H9 (cell line): ENCODE data around the gene TMEM132C. TPM values are rescaled to one million over a fixed set of nuclear protein-coding genes. Genes with fewer than 3 reads are reported as not detected.

Source experiments
- DNase-seq: peaks from one replicate; pipeline ENCODE4 v3.0.0-alpha.2; 2017
- H2AFZ ChIP-seq: one replicate; pipeline ENCODE4 v1.6.1; 2013; ENCODE audit warnings: mild to moderate bottlenecking, low read length, control low read depth, moderate library complexity
- H2AK5ac ChIP-seq: 2 replicates; pipeline ENCODE4 v1.6.1; 2013; ENCODE audit warnings: low read length, control low read depth, mixed read lengths; ENCODE audit not compliant: insufficient read length
- H2BK120ac ChIP-seq: one replicate; pipeline ENCODE4 v1.6.1; 2013; ENCODE audit warnings: low read depth, mild to moderate bottlenecking, low read length, control low read depth, inconsistent platforms; ENCODE audit not compliant: poor library complexity, severe bottlenecking
- H2BK12ac ChIP-seq: 2 replicates; pipeline ENCODE4 v1.6.1; 2013; ENCODE audit warnings: low read length, control low read depth, mixed read lengths, low read depth; ENCODE audit not compliant: insufficient read length
- H2BK15ac ChIP-seq: 2 replicates; pipeline ENCODE4 v1.6.1; 2013; ENCODE audit warnings: low read depth, low read length, control low read depth
- H2BK20ac ChIP-seq: one replicate; pipeline ENCODE4 v1.6.1; 2013; ENCODE audit warnings: low read depth, mild to moderate bottlenecking, low read length, control low read depth, inconsistent platforms; ENCODE audit not compliant: poor library complexity, severe bottlenecking
- H2BK5ac ChIP-seq: 2 replicates; pipeline ENCODE4 v1.6.1; 2013; ENCODE audit warnings: low read length, control low read depth, mixed read lengths; ENCODE audit not compliant: insufficient read length
- H3K14ac ChIP-seq: 2 replicates; pipeline ENCODE4 v1.6.1; 2013; ENCODE audit warnings: low read length, control low read depth; ENCODE audit not compliant: insufficient read depth
- H3K18ac ChIP-seq: 2 replicates; pipeline ENCODE4 v1.6.1; 2013; ENCODE audit warnings: low read depth, mild to moderate bottlenecking, mixed read lengths, low read length, control low read depth; ENCODE audit not compliant: insufficient read length
- H3K23ac ChIP-seq: 2 replicates; pipeline ENCODE4 v1.6.1; 2013; ENCODE audit warnings: low read length, control low read depth, mixed read lengths, low read depth; ENCODE audit not compliant: insufficient read length
- H3K23me2 ChIP-seq: 2 replicates; pipeline ENCODE4 v1.6.1; 2013; ENCODE audit warnings: low read depth, mild to moderate bottlenecking, mixed read lengths, low read length, control low read depth; ENCODE audit not compliant: insufficient read length, poor library complexity, severe bottlenecking
- H3K27ac ChIP-seq: 2 replicates; pipeline ENCODE4 v1.5.1; 2013; ENCODE audit warnings: low read length, control low read depth, mixed read lengths, low read depth; ENCODE audit not compliant: insufficient read length
- H3K27me3 ChIP-seq: 2 replicates; pipeline ENCODE4 v1.6.1; 2013; ENCODE audit warnings: low read length, control low read depth, inconsistent platforms; ENCODE audit not compliant: insufficient read depth
- H3K4ac ChIP-seq: 2 replicates; pipeline ENCODE4 v1.6.1; 2013; ENCODE audit warnings: low read depth, mild to moderate bottlenecking, control low read depth, inconsistent platforms, low read length, moderate library complexity
- H3K4me1 ChIP-seq: 2 replicates; pipeline ENCODE4 v1.6.1; 2013; ENCODE audit warnings: low read length, control low read depth, inconsistent platforms; ENCODE audit not compliant: insufficient read depth
- H3K4me2 ChIP-seq: 2 replicates; pipeline ENCODE4 v1.6.1; 2013; ENCODE audit warnings: low read length, control low read depth, mixed read lengths; ENCODE audit not compliant: insufficient read length, insufficient read depth
- H3K56ac ChIP-seq: 2 replicates; pipeline ENCODE4 v1.6.1; 2013; ENCODE audit warnings: low read depth, mild to moderate bottlenecking, mixed read lengths, low read length, control low read depth; ENCODE audit not compliant: insufficient read length
- H3K79me1 ChIP-seq: 2 replicates; pipeline ENCODE4 v1.6.1; 2013; ENCODE audit warnings: low read depth, mild to moderate bottlenecking, moderate library complexity, low read length, control low read depth, inconsistent platforms; ENCODE audit not compliant: insufficient read depth, poor library complexity, severe bottlenecking
- H3K79me2 ChIP-seq: 2 replicates; pipeline ENCODE4 v1.6.1; 2013; ENCODE audit warnings: low read length, control low read depth, inconsistent platforms; ENCODE audit not compliant: insufficient read depth
- H3K9ac ChIP-seq: 2 replicates; pipeline ENCODE4 v1.6.1; 2013; ENCODE audit warnings: low read length, control low read depth, mixed read lengths; ENCODE audit not compliant: insufficient read length; ENCODE audit errors: extremely low read depth
- H3K9me3 ChIP-seq: one replicate; pipeline ENCODE4 v1.6.1; 2013; ENCODE audit warnings: low read depth, low read length, inconsistent platforms; ENCODE audit not compliant: control insufficient read depth
- H3T11ph ChIP-seq: one replicate; pipeline ENCODE4 v1.6.1; 2013; ENCODE audit warnings: mild to moderate bottlenecking, low read length, control low read depth, inconsistent platforms
- H4K20me1 ChIP-seq: one replicate; pipeline ENCODE4 v1.6.1; 2013; ENCODE audit not compliant: control insufficient read depth, insufficient read length, insufficient read depth
- H4K5ac ChIP-seq: 2 replicates; pipeline ENCODE4 v1.6.1; 2013; ENCODE audit warnings: low read depth, mild to moderate bottlenecking, mixed read lengths, low read length, control low read depth; ENCODE audit not compliant: insufficient read length
- H4K8ac ChIP-seq: replicated peaks from 2 replicates; pipeline ENCODE4 v1.6.1; 2013; ENCODE audit warnings: low read length, control low read depth, mixed read lengths, low read depth; ENCODE audit not compliant: insufficient read length
- H4K91ac ChIP-seq: 2 replicates; pipeline ENCODE4 v1.6.1; 2013; ENCODE audit warnings: low read depth, mild to moderate bottlenecking, moderate library complexity, mixed read lengths, low read length, control low read depth; ENCODE audit not compliant: insufficient read length
- H3K27ac Mint-ChIP-seq, 3 experiments: 2 replicates in 2 of 3; 3 replicates in 1 of 3; pipeline ENCODE4 v1.8.0; 2020 to 2021; ENCODE audit warnings: mixed read lengths in 3 of 3, mild to moderate bottlenecking in 1 of 3, moderate library complexity in 1 of 3
- H3K27me3 Mint-ChIP-seq: 2 replicates; pipeline ENCODE4 v1.8.0; 2021; ENCODE audit warnings: low read depth, mild to moderate bottlenecking, moderate library complexity, mixed read lengths
- H3K36me3 Mint-ChIP-seq, 3 experiments: 2 replicates in 2 of 3; 3 replicates in 1 of 3; pipeline ENCODE4 v1.8.0; 2020 to 2021; ENCODE audit warnings: low read depth in 3 of 3, mixed read lengths in 3 of 3; ENCODE audit not compliant: insufficient read depth in 1 of 3
- H3K4me1 Mint-ChIP-seq, 2 experiments: 2 replicates each; pipeline ENCODE4 v1.8.0; 2020; ENCODE audit warnings: mixed read lengths in 2 of 2
- H3K4me3 Mint-ChIP-seq, 2 experiments: 2 replicates in 1 of 2; 3 replicates in 1 of 2; pipeline ENCODE4 v1.8.0; 2020 to 2021; ENCODE audit warnings: mild to moderate bottlenecking in 2 of 2, mixed read lengths in 2 of 2, moderate library complexity in 1 of 2
- H3K9me3 Mint-ChIP-seq, 2 experiments: 2 replicates in 1 of 2; 3 replicates in 1 of 2; pipeline ENCODE4 v1.8.0; 2020; ENCODE audit warnings: mild to moderate bottlenecking in 2 of 2, mixed read lengths in 2 of 2, moderate library complexity in 1 of 2
- CTCF ChIP-seq: fragments of 200-600 bp; sonication (generic); conservative IDR thresholded peaks from 3 replicates; pipeline ENCODE4 v1.8.0; 2021; ENCODE audit warnings: antibody characterized with exemption, mild to moderate bottlenecking
- WGBS: extraction: QIAGEN DNeasy Blood & Tissue Kit; methylation state at CpG from one replicate; pipeline ENCODE4 v1.1.7; 2013; ENCODE audit warnings: missing lambda C conversion rate, low lambda C conversion rate, mixed read lengths; ENCODE audit not compliant: insufficient read length; ENCODE audit errors: extremely low coverage; 5-methylcytosine and 5-hydroxymethylcytosine counted together
- total RNA-seq: library from RNA; stranded (reverse); gene quantifications from 2 replicates; pipeline ENCODE4 v1.2.1, GENCODE V29; 2021

The TMEM132C gene
- total RNA-seq, 1 experiment from 2014 or later = 0.22 TPM

GRCh38 chr12:128316078-128316477 lies 49.1 kb downstream of the TMEM132C start:
- Histone ChIP-seq H3K27me3 (no peaks in the 10 kb centered on the region), H2BK120ac (no peak overlapping the region), H2BK5ac (no peak overlapping the region), H3K9me3 (no peaks in the 10 kb centered on the region), H3K56ac (no peak overlapping the region), H2BK20ac (no peak overlapping the region), H4K91ac (no peak overlapping the region), H4K8ac (no peak overlapping the region), H4K5ac (no peak overlapping the region), H3K4ac (no peak overlapping the region), H2BK12ac (no peak overlapping the region), H3K23ac (no peak overlapping the region), H2AFZ (no peak overlapping the region), H3K4me1 (no peaks in the 10 kb centered on the region; the same call in 1 of the 2 replicates), H3K4me2 (no peak overlapping the region), H3K18ac (no peak overlapping the region), H3K14ac (no peak overlapping the region), H4K20me1 (no peaks in the 10 kb centered on the region), H3K27ac (no peak overlapping the region), H3K9ac (no peak overlapping the region), H3T11ph (no peak overlapping the region), H3K23me2 (no peaks in the 10 kb centered on the region), H3K79me2 (no peaks in the 10 kb centered on the region), H3K79me1 (no peaks in the 10 kb centered on the region), H2BK15ac (no peak overlapping the region), H2AK5ac (no peak overlapping the region)
- H3K27ac Mint-ChIP-seq = no peak overlapping the region
- H3K36me3 Mint-ChIP-seq = no peaks in the 10 kb centered on the region; a peak in 1 of 7 replicates
- H3K27me3 Mint-ChIP-seq = peaks cover 24% of the 10 kb centered on the region
- no peak for DNase-seq
- no peak overlapping the region for H3K4me3 Mint-ChIP-seq
- TF ChIP-seq CTCF = no peak
- H3K9me3 Mint-ChIP-seq = no peaks in the 10 kb centered on the region
- H3K4me1 Mint-ChIP-seq = peaks cover 17% of the 10 kb centered on the region in 2 experiments
- no CpG with 5 or more reads among the region's 6 CpGs for WGBS
